Eye (tissue), 1 donor: ENCODE measurements around the gene EGR1.
"Not testable (repeated sequence)": the region's sequence is repeated elsewhere in the genome, so short reads cannot be mapped to it uniquely, and the experiment has no call there.

Experiments
- DNase-seq: peaks from one replicate; pipeline ENCODE4 v3.0.0-alpha.2; 2015

The EGR1 gene

DNA sequence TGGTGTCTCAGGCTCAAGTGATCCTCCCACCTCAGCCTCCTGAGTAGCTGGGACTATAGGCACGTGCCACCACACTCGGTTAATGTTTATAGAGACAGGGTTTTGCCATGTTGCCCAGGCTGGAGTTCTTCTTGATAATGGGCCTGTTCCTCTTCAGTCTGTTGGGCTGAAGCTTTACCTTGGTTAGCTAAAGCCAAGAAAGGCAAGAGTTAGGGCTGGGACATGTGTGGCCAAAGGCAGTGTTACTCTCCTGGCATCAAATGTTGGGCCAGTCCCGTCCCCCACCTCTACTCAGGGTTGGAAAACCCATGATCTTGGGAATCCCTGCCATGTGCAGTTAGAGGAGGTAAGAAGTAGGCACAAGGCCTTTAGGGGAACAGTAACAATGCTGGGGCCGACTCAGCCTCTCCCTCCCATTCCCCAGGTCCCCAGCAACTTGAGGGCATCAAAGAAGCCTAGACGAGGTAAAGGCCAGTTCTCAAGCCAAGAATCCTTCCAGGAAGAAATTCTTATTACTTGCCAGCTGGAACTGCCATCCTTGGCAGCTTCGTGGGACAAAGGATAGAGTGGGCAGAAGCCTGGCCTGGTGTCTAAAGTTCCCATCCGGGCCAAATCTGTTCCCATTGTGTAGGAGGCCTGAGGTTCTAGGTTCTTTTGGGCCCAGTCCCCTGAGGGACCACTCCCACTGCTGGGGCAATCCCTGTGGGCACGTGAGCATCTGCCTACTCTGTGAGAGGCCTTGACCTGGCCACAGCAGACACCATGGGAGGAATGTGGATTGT is 4.5 kb downstream of the EGR1 start:
- peak; percentile 61 for DNase-seq

DNA sequence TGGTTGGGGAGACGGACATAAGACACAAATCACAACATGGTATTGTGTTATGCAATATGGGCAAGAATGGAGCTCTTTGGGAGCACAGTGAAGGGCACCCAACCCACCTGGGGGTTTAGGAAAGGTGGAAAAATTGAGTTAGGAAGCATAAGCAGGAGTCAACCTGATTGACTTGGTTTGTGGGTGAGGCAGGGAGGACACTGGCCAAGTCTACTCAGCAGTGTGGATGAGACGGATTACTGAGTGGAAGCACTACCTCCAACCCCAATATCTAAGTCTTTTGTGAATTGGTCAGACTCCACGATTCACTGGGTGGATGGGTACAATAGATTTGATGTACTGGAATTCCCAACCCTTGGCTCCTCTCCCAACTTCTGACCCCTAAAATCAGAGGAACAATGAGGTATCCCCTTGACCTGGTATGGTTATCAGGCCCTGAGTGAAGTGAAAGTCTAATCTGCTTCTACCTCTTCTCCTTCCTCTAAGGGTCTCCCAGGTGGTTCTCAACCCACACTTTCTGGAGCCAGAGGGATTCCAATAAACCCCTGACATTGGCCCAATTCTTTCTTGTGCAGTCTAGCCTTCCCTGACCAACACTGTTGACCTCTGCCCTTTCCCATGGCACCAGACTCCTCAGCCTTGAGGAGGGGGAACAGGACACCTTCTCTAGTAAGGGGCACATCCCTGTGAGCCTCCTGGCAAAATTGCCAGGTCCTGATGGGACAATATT is 5.2 kb downstream of the EGR1 start:
- peak; percentile 54 for DNase-seq

DNA sequence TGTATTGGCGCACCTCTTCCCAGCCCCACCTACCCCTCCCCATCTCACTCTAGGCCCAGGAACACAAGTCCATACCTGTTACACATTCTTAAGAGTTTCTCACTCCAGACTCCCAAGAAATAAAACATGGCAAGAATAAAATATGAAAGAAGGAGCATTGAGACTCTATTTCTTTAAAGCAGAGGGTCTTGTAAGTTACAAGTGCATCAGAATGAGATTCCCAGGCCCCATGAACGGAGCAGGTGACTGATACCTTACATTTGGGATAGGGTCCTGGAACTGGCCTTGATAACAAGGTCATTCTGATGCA is 5.7 kb downstream of the EGR1 start:
- no peak for DNase-seq

DNA sequence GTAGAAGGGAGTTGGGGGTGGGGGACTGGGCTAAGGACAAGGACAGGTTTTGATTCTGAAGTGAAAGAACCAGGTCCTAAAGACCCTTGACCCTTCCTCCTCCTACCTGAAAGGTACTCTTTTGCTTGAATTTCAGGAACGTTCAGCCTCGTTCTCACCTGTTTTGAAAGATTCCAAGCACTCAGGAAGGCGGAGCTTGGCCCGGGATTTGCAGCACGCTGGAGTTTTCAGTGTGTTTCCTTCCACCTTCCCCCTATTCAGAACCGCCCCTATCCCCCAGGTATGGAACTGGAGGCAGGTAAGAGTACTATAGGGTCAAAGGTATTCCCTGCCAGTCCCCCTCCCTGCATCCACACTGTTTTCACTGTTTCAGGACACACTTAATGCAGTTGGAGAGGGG is 7.1 kb downstream of the EGR1 start:
- no peak for DNase-seq

DNA sequence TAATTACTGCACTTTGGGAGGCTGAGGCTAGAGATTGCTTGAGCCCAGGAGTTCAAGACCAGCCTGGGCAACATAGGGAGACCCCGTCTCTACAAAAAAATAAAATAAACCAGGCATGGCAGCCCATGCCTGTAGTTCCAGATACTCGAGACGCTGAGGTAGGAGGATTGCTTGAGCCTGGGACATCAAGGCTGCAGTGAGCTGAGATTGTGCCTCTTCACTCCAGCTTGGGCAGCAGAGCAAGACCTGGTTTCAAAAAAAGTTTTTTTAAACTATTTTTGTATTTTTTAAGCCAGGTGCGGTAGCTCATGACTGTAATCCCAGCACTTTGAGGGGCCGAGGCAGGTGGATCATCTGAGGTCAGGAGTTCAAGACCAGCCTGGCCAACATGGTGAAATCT is 7.9 kb downstream of the EGR1 start:
- not testable (repeated sequence) for DNase-seq

DNA sequence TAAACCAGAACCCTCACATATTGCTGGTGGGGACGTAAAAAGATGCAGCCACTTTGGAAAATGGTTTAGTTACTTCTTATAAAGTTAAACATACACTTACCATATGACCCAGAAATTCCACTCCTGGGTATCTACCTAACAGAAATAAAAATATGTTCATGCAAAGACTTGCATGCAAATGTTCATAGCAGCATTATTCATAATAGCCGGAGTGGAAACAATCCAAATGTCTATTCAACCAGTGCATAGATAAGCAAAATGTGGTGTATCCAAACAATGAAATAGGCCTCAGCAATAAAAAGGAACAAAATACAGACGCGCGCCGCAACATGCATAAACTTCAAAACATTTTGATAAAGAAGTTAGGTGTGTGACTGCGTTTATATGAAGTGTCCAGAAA is 11.6 kb downstream of the EGR1 start:
- DNase-seq: no peak

DNA sequence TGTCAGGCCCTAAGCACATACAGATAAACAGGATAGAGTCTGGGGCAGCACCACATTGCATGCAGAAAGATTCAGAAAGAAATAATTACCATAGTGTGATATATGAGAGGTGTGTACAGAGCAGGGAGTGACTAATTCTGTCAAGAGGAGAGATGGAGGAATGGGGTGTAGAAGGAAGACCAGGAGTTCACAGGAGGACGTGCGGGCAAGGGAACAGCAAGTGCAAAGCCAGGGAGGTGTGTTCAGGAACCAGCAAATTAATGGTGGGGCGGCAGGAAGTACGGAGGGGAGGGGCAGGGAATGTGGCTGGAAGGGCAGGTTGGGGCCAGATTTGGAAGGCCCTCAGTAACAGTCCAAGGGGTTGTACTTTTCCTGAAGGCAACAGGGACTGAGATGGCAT is 17.4 kb downstream of the EGR1 start:
- no peak for DNase-seq

DNA sequence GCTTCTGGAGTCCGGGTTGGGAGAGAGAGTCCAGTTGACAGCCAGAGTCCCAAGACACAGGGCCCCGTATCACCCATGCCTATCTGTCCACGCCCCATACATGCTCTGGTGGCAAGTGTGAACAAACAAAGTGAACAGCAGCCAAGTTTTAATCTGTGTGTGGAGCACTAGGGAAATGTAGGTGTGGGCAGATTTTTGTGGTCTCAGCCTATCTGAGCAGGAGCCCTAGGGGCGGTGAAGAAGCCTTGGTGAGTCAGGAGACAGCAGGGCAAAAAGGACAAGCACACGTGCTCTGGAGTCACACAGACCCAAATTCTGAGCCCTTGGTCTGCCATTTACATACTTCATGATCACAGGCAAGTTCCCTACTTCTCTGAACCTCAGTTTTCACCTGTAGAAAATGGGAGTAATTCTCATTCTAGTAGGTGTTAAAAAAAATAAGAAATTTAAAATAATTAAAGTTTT is 23.2 kb downstream of the EGR1 start:
- DNase-seq: no peak

DNA sequence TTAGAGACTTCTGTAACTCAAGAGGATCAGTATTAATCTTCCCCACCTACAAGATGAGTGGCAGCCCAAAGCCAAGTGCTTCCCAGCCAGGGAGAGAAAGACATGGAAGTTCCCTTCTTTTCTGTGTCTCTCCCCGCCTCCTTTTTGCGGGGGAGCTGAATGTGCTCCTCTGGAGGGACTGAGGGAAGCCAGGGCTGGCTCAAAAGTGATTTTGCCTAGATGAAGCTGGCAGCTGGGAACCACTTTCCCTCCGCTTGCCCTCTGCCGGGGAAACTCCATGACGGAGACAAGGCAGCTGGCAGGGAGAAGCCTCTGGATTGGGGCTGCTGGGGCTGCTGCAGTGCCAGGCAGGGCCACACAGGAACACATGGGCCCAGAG is 24.4 kb downstream of the EGR1 start:
- DNase-seq: no peak

DNA sequence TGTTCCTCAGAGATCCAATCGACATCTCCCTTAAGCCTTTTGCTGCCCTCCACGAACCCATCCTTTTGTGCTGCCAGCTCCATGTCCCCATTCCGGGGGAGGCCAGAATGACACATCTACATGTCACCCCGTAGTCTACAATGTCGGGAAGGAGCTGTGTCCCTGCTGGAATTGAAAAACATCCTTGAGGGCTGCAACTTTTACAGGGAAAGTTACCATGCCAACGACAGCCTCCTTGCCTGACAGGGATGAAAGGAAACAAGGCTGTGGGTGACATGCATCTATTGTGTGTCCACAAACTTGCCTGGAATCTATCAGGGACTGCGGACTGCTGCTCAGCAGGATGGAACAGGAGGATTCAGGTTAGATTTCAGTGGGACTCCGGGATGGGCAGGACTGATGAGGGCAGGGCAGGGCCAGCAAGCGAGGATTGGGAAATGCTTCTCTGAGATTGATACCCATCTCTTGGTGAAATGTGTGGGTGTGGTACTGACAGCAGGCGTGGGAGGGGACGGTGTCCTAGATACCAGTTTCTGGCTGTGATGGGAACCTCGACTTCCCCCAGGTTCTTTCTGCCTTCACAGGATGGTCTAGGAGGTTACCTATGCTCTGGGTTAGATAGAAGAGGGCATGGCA is 25.5 kb downstream of the EGR1 start:
- no peak for DNase-seq

DNA sequence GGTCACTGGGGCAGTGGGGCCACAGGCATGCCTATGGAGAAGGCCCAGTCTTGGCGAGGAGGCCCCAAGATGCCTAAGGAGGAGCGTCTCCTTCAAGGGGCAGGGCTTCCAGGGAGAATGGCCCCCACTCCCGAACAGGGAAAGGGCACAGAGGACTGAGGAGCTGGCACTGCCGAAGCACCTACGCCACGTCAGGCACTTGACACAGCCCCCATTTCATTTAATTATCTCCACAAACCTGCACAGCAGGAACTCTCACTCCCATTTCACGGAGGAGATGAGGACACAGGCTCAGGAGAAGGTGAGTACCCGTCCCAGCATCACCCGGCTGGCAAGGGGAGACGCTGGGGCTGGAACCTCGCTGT is 26.0 kb downstream of the EGR1 start:
- no peak for DNase-seq

DNA sequence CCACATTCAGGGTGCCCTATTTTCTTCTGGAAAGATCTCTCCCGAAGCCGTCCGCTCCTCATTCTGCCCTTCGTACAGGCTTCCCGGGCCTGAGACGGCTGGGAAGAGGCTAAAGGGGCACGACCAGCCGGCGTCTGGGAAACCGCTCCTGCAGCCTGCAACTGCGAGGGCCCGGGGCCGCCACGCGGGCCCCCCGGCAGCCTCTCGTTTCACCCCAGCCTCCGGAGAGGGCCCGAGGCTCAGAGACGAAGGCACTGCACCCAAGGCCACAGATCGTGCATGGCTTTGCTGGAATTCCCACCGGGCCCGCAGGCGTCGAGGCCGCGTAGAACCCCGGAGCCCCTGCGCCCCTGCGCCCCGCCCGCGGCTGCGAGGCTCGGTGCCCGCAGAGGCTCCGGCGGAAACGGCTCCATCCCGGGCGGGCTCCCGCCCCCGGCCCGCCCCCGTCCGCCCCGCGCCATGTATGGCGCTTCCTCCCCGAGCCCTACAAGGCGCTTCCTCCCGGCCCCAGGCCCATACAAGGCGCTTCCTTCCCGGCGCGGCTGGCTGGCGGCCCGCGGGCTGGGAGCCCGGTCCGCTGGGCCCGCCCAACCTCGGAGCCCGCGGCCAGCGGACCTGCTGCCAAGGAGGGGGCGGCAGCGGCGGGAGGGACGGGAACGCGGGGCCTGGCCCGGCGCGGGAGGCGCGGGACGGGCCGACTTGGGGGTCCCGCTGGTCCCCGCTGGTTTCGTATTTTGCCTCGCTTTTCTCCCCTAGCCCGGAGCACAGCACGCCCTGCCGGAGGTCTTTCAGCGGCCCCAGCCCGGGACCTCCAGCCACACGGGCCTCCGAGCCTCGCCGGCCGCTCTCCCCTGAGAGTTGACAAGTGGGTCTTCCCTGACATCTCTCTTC is 26.6 kb downstream of the EGR1 start:
- DNase-seq: peak; percentile 89

DNA sequence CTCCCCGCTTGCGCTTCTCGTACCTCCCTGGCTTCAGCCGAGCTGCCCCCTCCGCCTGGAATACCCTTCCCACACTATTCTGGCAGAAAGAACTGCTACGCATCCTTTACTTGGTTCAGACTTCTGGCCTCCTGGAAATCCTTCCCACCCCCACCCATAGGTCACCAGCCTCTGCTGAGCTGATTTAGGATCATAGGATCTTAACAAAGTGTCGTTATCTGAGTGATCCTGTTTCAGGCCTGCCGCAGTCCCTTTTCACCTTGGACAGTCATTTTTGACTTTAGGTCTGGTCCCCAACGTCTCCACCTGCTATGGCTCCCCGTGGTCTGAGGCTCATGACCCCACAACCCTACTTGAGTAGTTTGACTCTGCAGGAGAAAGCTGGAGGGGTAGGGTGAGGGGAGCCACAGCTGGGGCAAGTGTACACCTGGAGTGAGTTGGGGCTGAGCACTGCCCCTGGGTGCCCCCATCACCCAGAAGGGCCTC is 27.3 kb downstream of the EGR1 start:
- no peak for DNase-seq

DNA sequence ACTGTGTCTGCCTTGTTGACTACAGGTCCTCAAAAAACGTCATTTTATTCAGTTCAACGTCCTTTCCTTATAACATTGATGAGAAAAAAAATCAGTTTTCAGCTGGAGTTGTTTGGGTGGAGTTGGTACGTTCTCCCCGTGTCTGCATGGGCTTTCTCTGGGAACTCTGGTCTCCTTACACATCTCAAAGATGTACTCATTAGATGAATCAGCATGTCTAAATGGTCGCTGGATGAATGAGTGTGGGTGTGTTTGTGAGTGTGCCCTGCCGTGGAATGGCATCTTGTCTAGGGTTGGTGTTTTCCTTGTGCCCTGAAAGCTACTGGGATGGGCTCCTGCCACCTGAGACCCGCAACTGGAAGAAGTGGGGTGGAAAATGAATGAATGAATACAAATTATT is 30.1 kb downstream of the EGR1 start:
- no peak for DNase-seq

DNA sequence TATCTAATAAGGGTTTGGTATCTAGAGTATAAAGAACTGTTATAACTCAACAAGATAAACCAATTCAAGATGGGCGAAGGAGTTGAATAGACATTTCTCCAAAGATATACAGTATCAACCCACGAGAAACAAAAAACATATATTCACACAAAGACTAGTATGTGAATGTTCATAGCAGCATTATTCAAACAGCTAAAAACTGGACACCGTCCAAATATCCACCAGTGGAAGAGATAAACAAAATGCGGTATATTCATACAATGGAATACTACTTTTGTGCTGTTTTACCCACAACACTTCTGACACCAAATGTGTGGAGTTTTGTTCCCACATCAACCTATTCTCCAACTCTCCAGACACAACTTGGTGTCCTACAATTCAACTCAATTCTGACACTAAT is 33.1 kb downstream of the EGR1 start:
- no peak for DNase-seq

DNA sequence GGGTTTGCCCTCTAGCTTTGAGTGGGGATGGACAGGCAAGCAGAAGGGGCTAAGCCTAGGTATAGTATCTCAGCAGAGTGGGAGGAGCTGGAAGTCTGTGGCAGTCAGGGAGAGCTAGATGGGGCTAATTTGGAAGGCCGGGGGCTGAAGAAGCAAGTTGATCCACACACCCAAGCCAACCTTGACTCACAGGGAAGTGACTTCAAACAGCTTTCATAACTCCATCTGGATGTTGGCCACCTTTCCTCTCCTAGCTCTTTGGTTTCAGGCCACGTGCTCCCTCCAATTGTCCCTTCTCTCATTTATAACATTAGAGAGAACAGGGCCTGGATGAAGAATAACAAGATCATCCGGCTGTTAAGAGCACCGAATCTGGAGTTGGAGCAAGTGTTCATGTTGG is 36.8 kb downstream of the EGR1 start:
- no peak for DNase-seq

DNA sequence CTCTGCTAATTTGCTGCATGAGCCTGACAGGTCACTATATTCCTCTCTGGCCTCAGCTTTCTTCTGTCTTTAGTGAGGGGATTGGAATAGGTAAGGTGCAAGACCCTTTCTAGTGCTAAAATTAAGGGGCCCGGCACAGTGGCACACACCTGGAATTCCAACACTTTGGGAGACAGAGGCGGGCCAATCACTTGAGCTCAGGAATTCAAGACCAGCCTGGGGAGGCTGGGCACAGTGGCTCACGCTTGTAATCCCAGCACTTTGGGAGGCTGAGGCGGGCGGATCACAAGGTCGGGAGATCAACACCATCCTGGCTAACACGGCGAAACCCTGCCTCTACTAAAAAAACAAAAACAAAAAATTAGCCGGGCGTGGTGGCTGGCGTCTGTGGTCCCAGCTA is 37.2 kb downstream of the EGR1 start:
- no peak for DNase-seq

DNA sequence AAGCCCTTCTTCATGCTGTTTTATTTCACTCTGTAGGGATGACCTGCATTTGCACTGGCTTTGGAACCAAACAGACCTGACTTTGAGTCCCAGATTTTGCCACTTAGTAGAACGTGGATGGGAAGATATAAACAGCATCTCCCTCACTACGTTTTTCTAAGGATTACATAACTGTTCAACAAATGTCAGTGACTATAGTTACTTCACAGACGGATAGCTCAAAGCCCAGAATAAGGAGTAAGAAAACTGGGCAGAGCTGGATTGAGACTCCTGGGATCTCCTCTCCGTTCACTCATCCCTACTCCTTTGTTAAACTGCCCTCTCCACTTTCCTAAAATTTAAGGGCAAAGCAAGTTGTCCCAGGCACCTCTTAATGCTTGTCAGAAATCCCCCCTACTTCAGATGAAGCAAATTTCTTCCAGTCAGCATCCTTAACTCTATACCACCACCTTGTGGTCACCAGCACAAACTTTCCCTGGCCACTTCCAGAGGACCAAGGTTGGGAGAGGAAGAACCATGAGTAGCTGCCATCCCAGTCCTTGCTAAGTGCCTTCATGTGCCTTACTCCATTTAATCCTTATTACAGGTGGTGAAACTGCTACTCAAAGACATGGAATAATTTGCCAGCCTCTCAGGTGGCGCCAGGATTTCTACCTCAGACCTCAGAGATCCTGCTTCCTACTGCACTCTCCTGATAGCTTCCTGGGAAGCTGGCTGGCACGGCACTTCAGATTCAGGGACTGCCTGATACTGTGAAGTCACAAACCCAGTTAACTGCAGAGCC is 38.4 kb downstream of the EGR1 start:
- peak; percentile 85 for DNase-seq

DNA sequence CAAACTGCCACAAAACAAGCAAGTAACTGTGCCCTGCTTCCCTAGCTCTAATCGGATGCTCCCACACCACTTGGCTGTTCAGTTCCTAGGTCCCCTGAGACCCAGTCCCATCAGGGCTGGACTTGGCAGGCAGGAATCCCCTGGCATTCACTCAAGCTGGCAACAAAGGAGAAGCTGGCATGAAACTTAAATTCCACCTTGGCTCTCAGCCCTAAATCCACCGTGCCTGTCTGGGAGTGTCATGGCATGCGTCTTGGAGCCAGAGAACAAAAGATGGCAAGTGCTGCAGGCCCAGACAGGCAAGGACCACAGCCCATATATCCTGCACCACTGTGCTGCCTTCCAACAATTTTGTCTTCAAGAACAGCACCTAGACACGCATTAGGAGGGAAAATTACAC is 39.5 kb downstream of the EGR1 start:
- DNase-seq: peak; percentile 23

DNA sequence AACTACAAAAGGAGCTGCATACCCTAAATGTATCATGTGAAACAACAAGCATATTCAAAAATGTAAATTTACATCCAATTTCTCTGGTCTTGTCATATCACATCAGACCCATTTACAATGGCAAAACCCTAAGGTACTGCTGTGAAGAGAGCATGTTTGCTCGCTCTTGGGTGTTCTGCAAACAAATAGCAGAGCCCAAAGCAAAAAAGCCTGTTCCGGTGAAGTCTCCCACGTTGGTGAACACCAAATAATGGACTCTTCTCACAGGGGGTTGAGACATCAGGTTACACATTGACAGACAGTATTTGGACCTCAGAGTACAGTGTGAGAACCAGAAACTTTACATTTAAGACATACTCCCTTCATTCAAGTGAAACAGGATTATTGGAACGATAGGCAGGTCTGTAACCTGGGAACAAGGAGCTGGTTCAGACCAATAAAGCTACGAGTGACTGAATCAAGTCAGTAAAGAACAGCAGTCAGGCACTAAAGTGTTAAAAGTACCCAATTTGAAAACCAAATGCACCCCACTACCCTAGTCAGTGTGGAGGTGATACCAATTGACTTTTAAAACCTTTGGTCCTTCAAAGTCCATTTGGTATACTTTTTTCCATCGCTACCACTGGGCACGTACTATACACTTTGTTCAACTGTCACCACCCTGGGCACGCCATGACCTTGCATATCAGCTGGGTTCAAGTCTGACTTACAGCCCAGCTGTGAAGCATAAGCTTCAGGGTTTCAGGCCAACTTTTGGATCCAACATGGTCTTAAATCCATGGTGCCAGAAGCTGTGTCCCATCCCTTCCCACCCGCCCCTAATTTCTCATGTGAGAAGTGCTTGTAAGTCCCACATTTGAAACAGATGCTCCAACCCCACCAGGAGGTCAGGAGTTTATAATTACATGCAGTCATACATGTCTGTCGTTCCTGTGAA is 41.4 kb downstream of the EGR1 start:
- no peak for DNase-seq

DNA sequence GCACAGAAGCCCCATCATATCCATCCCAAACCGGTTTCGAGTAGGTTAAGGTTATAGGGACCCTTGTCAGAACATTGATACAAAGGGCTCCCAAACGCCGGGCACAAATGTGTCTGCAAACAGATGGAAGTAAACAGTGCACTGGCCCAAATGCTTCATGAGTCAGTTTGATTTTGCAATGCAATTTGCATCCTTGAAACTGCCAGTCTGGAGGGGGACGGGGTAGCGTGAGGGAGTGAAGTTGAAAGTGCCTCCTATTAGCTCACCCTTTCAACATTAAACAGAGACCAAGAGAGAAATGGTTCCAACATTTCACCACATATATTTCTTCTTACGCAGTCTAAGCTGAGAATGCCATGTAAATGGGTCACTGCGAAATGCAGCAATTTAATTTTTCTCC is 42.2 kb downstream of the EGR1 start:
- not testable (repeated sequence) for DNase-seq
